OCI-M2 (cell line): Measurements from ENCODE around the gene SLC5A3.

Experiments
- DNase-seq: peaks from one replicate; lab custom pipeline; 2025; ENCODE audit not compliant: unreplicated experiment; lab: John Stamatoyannopoulos, UW

Gene SLC5A3

DNA sequence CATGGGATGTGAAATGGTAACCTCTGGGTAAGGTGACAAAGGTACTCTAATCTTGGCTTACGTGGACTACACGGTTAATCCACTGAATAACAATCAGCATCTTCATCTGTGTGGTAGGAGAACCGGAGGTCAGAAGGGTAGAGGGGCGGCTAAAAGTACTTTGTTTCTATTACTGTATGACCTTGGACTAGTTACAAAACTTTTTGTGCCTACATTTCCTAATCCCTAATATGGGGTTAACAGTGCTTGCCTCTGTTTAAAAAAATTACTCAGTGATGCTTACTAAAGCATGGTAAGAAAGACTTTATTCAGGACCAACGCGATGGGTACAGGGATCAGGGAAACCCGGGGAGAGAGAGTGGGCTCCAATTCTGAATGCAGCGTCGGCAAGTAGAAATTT lies 1.7 kb upstream of the SLC5A3 start:
- no peak for DNase-seq

DNA sequence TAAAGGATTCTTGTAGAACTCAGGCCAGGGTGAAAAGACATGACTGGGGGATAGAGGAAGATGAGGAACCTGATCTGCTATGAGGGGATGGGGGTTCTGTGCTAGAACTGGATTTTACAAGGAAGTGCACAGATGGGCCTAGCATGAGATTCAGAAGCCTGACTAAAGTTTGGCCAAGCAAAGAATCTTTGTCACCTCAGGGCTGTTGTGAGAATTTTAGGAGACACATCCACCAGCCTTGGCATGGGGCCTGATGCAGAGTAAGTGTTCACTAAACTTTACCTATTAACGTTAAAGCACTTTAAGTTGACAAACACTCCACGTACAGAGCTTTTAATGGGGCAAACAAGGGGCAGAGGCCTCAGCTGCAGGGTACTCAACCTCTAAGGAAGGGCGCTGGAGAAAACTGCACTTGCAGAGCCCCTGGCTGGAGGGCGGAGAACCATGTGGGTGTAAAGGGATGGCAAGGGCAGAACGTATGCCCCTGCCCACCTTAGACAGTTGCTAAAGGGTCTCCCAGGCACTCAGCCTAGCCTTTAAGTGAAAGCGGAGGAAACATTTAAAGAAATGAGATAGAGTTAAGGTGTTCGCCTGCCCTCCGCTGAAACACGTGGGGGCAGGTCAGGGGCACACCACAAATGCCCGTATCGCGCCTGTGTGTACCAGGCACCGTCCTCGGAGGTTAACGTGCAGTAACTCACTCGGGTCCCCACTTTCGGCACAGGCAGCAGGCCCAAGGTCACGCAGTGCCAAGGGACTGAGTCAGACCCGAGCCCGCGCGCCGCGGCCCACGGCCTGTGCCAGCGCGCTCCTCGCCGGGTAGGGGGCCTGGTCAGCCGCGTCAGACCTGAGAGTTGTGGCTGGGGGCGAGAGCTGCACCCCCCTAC lies 990 bp upstream of the SLC5A3 start:
- DNase-seq: no peak

DNA sequence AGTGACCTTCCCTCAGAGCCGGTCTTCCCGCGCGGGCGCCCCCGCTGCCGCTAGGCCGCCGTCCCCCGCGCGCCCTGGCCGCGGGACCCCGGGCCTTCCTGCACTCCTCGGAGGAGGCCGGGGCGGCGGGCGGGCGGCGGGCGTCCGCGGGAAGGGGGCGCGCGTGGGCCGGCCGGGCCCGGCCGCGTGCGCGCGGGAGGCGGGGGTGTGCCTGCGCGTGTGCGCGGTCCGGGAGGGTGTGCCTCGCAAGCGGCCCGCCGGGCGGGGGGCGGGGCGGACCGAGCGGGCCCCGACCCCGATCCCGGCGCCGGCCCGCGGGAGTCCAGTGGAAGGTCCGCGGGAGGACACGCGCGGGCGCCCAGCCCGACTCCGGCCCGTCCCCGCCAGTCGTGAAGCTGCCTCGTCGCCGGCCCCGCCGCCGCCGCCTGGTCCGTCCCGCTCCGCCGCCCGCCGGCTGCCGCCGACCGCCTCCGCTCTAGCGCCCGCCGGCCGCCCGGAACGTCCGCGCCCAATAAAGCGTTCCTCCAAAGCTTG lies 438 bp downstream of the SLC5A3 start:
- no peak for DNase-seq

DNA sequence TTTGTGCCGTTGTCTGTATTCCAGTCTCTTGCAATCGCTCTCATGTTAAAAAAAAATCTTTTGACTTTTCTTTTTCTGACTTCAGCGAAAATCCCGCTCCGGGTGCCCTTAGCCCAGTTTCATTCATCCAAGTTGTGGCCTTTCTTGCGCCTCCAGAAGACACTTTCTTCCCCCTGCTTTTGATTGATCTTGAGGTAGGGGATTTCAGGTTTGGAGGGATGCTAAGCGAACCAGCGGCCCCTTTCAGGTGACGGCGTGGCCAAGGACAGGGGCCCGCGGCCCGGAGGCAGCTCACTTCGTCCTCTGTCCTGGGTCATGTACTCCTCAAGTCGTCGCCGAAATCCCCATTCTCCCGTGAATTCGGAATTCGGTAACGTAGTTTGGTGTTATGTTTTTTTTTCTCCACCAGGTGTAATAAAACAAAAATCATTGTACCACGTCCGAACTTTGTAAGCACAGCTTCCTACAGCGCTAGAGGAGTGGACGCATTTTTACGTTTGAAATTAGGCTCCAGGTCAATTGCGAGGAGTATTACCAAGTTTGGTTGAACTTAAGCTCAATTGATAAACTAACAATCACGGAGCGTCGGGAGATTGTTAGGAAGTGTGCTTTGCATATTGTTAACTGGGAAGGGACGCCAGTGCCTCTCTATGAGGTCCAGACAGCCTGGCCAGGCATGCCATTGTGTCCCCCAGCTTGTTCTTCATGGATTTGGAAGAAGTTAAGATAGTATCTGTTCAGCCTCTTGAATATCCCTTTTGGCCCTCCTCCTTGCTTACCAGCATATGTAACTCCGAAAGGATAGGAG lies 1.1 kb downstream of the SLC5A3 start:
- no peak for DNase-seq

DNA sequence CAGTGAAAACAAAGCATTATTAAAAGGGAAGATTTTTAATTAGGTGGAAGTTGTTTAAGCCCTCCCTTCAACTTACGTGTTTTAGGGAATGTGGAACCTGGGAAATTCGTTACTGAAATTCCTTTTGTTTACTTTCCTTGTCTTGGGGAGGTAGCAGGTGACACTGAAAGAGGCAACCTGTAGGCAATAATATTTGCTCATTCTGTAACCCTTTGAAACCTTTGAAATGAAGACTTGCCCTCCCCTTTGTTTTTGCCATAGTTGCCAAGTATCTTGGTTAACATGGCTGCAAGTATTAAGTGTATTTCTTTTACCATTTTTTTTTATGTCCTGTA lies 1.7 kb downstream of the SLC5A3 start:
- no peak for DNase-seq

DNA sequence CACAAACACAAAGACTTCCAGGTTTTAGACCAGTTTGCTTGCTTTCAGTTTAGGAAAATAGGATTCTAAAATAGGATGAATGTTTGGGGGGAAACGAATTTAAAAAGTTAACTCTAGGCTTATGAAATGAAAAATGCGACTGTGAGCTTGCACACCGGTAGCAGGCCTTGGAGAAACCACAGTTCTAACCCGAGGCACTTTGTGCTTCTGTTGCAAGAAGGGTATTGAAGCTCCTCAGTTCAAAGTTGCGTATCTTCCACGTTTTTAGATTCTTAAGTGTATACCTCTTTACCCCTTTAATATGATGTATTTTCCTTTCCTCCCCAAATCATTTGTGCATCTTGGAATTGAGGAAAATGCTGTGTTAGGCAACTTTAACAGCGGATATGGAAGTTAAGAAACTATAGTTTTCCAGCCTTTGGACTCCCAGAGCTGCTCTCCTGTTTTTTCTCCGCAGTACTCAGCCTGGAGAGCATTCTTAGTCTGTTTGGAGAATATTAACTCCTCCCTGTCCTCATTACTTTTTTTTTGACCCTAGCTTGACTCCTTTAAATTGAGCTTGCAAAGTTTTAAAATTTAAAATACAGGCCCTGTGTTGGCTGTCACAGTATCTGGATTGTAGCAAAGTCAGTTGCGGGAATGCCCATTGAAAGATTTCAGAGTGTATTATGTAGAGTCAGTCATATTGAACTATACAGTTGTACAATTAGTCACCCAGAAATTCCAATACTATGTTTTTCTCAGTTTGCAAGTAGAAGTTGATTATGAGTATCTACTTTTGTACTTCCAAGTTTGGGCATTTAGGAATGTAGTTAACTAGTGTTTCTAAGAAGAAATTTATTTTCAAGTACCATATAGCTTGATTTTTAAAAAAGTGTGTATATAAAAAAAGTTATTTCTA lies 2.6 kb downstream of the SLC5A3 start:
- DNase-seq: no peak

DNA sequence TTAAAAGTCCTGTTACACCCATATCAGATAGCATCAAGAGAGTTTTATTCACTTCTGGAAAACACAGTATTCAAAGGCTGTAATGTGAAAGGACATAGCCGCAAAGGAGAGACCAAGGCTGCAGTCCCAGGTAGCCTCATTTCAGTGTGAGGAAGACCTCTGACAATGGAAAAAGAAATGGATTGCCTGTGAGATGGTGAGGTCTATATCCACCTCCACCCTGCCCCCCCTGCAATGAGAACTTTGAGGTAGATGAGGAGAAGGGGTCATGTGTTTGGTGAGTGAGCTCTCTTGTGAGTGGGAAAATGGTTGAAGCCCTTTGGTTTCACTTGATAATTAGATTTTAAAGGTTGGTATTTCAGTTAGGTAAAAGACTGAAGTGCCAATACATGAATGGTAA lies 3.5 kb downstream of the SLC5A3 start:
- no peak for DNase-seq

DNA sequence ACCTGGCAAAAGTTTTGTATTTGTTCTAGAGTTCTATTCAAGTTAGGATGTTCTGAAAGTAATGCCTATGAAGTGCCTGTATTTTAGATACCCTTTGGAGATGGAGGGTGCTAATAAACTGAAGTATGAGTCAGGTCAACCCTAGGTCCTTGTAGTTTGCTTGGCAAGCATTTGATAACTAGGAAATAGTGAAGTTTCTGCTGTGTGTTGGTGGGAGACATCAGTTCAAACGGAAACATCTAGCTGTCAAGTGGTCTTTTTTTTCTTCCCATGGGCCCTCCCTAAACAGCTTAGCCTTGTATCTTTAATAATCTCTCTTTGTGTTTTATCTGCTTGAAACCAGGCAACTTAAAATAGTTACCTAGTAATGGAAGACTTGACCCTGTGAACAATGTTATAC lies 4.5 kb downstream of the SLC5A3 start:
- DNase-seq: no peak

DNA sequence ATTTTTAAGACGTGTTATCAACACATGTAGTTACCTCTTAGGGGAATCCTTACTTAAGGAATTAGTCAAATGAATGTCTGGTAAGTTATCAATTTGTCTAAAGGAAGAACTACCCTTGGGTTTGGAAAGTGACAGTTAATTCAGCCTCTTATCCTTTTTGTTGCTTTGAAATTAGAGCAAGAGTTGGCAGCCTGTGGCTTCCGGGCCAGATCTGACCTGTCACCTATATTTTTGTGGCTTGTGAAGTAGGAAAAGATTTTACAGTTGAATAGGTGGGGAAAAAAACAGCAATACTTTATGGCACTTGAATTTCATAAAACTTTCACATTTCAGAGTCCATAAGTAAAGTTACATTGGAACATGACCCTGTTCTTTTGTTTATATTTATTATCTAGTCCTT lies 5.5 kb downstream of the SLC5A3 start:
- no peak for DNase-seq

DNA sequence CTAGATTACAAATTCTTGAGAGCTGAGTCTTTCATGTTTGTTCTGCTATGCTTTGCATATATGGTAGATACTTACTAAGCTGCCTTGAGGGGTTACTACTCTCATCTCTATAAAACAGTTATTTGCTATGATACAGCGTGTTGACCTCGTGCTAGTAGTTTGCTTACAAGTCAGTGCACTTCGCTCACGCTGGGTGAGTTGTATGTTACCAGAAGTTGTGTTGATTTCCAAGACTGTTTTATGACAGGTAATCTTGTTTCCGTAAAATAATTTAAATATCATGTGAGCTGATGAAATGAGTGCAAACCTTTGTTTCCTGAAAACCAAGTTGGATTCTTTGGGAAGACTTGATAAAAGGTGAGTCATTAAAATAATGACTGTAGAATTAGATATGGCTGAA lies 7.3 kb downstream of the SLC5A3 start:
- no peak for DNase-seq

DNA sequence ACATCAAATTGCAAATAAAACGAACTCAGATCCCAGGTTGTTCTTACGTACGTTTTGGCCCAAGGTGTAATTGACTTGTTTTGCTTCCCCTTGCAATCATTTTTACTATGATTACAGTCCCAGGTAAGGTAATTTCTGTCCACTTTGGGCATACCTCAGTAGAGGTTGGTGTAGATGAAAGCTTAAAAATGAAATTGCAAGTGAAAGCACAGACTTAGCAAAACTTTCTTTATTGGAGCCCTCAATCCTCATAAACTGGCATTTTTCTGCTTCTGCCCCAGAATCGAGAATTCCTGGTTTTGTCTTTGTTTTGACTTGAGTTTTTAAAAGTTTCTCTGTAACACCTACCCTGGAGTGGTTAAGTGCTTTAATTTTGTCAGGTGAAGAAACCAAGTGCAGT lies 9.4 kb downstream of the SLC5A3 start:
- DNase-seq: no peak

DNA sequence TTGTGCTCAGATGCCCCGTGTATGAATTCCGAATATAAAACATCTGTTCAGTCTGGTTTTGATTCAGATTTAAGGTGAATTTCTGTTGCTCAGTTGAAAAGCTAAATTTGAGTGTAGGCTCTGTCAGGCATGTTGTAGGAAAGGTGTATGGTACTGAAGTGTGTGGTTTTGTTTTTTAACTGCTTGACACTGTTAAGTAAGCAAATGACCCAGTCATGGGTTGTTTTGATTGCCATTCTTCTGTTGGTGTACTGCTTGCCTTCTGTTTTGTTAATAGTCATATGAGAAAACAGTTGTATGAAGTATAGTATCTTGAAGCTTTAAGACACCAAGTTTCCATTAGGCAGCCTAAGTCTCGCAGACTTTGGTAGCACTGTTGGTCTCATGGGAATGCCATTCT lies 10.0 kb downstream of the SLC5A3 start:
- no peak for DNase-seq

DNA sequence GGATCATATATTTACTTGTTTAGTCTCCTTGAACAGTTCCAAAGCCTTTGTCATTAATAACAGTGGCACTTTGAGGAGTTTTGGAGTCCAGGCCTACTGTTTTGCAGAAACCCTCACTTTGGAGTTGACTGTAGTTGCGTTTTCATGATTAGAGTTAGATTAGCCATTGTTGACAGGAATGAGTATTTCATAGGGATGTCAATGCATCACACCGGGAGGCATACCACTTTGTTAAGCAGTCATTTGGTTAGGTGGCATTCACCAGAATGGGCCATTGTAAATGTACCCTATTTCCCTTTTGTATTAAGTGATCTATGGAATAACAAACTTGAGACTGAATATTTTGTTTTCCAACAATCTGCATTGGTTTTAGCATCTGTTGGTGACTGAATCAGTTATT lies 11.8 kb downstream of the SLC5A3 start:
- no peak for DNase-seq

DNA sequence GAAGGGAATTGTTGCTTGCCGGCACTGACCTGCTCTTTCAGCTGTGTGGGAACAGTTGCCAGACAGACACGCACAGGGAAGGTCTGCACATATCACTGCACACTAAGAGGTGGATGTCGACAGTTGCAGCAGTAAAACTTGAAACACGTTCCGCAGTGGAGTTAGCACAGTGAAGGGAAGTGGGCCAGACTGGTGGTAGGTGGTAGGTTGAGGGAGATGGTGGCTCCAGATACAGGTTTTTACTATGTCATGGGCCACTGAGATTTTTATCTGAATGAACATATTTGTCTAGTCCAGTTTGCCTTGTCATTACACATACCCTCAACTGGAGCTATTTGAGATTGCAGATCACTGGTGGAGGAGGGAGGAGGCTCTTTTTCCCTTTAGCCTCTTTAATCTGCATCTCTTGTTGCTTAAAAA lies 13.5 kb downstream of the SLC5A3 start:
- no peak for DNase-seq

DNA sequence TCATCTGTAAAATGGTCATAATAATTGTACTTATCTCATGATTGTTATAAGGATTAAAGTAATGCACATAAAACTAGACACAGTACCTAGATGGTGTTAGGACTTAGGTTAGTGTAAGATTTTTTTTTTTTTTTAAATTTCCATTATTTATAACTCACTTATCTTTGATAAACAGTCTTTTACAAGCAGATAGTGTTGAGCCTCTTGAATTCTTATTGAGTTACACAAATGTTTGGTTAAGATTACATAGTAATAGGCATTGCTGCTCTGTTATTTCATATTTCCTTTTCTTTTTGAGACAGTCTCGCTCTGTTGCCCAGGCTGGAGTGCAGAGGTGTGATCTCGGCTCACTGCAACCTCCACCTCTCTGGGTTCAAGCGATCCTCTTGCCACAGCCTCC lies 15.4 kb downstream of the SLC5A3 start:
- no peak for DNase-seq

DNA sequence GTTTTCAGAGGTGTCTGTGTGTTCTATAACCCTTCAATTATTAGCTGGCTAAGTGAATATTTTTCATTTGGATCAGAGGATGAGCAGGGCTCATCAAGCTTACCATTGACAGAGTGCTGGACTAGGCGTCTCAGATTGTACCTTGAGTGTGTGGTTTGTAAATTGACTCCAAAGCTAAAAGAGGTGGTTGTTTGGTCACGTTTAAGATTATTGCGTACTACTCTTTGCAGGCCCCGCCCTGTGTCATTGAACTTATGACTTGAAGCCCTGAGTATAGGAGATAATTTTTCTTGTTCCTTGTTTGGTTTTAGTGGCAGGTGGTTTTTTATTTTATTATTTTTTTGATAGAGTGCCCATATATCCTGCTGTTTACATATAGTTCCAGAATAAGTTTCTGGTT lies 17.7 kb downstream of the SLC5A3 start:
- no peak for DNase-seq

DNA sequence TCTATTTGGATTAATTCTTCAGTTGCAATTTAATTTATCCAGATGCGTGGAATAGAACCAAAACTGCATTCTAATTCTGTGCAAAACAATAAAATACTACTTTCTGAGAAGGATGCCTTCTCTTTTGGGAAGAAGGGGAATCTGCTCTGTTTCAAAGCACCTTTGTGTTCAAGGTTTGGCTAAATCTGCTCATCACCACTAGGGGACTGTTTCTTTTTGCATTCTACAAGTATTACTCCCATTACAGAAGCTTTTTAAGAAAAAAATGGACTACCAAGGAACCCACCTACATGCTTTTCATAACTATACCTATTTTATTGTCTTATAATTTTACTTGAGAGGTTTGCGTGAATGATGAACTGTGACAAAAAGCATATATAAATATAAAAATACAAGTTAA lies 18.2 kb downstream of the SLC5A3 start:
- DNase-seq: no peak

DNA sequence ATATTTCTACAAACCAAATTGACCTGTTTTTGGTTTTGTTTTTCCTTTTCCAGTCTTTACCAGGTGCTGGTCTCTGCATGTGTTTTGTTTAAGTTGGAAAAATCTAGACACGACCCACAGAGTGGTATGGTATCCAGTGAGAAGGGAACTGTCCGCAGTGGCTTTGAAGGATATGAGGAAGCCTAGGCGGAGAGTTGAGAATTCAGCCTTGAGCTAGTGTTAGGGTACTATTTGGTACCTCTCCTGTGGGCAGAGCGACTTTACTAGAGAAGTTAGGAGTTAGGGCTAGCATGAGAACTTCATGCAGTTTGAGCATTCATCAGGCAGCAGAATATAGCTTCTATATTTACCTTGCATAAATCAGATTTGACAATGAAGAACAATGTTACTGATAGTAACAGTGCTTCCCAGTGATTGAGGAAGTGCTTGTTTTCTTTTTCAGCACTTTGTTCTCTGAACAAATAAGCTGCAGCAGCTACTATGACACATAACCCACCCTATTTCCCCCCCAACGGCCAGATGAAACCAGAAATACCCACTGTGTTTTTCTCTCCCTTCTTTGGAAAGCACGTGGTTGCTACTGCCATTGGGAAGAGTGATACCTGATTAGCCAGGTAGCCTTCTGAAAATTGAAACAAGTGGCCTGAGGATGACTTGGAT lies 19.0 kb downstream of the SLC5A3 start:
- DNase-seq: no peak

DNA sequence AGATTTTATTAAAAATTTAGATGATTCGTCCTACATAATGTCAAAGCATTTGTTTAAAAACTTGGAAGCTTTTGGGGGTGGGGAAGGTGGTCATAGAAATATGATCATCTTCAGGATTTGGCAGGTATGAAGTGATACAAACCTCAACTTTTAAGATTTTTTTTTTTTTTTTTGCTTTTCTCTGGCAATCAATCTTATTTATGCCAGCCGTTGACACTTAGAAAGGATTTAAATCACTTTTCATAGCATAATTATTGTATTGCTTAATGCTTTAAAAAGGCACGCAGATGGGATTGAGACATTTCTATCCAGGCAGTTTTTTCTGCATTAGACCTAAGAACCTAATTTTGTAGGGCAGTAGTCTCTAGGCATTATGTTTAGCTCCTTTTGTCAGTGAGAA lies 19.7 kb downstream of the SLC5A3 start:
- DNase-seq: no peak

DNA sequence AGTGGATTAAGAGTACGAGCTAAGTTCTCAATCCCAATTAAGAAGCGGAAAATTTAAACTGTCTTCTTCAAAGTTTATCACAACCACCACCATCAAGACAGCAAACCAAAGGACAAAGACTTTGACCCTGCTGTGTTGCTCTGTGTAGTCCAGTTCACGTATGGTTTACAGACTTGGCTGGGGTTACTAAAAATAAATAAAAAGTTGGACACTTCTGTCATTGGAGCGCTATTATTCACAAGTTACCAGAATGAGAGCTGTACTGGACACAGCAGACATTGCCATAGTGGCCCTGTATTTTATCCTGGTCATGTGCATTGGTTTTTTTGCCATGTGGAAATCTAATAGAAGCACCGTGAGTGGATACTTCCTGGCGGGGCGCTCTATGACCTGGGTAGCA lies 21.6 kb downstream of the SLC5A3 start:
- DNase-seq: no peak

DNA sequence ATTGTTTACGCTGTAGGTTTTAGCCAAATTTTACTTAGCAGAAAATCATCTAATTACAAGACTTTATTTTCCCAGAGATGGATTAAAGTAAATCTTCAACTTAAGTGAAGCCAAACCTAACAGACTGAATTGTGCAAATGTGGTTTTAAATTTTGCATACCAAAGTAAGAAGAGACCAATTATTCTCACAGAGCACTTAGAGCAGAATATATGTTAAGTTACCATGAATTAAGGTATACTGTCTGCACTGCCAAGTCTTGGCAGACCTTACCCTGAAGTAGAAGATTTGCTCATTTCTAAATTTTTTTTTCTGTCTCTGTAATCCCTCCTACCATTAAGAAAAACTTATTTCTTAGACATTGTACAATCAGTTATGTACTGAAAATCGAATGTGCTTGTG lies 24.1 kb downstream of the SLC5A3 start:
- no peak for DNase-seq
